GM12801 (cell line): ENCODE results near the gene BPIFA3.

Experiments
- TF ChIP-seq, protein P1 (sequence below): IDR thresholded peaks from one replicate; pipeline ENCODE4 v1.5.1; 2011; ENCODE audit warnings: control low read depth; ENCODE audit not compliant: insufficient read length; ENCODE audit errors: extremely low read depth

BPIFA3 gene

DNA sequence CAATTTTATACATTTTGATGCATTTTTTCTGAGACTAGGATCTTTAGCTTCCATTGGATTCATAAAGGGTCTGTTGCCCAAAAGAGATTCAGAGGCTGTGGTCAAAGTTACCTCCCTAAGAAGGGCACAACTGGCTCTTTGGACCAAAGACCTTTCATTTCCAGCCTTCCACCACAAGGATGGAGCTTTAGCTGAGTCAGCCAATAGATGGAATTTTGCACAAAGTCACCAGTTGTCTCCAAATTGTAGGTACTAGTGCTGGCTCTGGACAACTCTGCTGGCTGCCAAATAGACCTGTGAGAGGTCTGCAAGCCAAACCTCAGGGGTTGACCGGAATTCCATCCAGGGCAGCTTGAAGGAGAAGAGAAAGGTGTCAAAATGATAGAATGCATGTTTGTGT is 19.2 kb downstream of the BPIFA3 start:
- TF ChIP-seq, protein P1, sequence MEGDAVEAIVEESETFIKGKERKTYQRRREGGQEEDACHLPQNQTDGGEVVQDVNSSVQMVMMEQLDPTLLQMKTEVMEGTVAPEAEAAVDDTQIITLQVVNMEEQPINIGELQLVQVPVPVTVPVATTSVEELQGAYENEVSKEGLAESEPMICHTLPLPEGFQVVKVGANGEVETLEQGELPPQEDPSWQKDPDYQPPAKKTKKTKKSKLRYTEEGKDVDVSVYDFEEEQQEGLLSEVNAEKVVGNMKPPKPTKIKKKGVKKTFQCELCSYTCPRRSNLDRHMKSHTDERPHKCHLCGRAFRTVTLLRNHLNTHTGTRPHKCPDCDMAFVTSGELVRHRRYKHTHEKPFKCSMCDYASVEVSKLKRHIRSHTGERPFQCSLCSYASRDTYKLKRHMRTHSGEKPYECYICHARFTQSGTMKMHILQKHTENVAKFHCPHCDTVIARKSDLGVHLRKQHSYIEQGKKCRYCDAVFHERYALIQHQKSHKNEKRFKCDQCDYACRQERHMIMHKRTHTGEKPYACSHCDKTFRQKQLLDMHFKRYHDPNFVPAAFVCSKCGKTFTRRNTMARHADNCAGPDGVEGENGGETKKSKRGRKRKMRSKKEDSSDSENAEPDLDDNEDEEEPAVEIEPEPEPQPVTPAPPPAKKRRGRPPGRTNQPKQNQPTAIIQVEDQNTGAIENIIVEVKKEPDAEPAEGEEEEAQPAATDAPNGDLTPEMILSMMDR, result no peak

DNA sequence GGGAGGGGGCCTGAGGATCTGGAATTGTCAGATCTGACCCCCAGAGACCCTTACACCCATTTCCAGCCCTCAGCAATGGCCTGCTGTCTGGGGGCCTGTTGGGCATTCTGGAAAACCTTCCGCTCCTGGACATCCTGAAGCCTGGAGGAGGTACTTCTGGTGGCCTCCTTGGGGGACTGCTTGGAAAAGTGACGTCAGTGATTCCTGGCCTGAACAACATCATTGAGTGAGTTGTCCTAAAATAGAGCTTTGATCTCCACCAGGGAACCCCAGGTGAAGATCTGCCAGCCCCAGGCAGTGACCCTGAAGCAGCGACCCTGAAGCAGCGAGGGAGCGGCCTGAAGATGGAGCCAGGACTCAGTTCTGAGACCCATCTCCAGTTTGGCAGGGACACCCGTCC is 20.8 kb downstream of the BPIFA3 start:
- TF ChIP-seq, protein P1, result no peak

DNA sequence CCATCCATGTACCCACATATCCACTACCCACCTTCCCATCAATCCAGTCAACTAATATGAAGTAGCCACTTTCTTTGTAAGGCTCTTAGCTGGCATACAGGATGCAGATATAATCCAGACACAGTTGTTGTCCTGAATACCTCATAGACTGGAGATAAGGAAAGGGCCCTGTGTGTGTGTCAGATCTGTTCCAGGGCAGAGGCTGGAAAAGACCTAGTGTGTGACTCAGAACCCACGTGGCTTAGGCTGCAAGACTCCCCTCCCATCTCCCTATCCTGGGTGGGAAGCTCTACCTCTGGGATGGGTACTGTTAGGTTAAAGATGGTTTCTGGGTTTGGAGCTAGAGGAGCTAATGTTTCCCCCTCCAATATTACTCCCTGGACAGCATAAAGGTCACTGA is 22.3 kb downstream of the BPIFA3 start:
- TF ChIP-seq, protein P1, result no peak

DNA sequence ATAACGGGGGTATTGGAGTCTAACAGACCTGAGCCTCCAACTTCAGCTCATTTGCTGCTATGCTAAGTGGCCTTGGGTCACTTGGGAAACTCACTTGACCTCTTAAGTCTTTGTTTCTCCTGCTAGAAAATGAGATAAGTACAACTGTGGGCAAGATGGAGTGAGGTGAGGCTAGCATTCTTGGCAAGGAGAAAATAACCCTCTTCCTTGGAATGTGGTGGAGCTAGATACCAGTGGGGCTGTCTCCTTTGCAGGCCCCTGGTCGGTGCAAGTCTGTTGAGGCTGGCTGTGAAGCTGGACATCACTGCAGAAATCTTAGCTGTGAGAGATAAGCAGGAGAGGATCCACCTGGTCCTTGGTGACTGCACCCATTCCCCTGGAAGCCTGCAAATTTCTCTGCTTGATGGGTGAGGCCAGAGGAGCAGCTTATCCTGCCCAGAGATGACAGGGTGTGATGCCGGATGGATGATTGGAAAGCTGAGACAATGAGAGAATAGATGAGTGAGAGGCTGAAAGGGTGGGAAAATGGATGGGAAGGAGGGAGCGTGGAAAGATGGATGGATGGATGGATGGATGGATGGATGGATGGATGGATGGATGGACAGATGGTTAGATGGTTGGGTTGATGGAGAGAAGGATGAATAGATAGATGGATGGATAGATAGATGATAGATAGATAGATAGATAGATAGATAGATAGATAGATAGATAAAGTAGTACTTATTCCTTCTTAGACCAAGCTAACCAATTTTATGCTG is 23.0 kb downstream of the BPIFA3 start:
- TF ChIP-seq, protein P1, result no peak

DNA sequence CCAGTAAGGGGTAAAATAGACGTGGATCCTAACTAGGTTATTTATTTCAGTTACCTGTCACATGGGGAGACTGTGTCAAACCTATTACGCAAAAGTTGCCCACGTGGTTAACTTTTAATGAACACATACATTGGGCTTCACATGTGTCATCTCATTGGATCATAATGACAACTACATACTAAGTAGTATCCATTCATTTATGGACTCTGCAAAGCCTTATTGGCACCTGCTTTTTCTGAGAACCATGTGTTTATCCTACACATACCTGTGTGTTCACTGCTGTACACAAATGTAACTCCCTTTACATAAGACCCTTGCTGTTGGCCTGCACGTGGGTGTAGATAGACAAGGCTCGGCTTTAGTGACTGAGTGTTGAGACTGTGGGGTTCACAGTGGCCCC is 23.8 kb downstream of the BPIFA3 start:
- TF ChIP-seq, protein P1, result no peak

DNA sequence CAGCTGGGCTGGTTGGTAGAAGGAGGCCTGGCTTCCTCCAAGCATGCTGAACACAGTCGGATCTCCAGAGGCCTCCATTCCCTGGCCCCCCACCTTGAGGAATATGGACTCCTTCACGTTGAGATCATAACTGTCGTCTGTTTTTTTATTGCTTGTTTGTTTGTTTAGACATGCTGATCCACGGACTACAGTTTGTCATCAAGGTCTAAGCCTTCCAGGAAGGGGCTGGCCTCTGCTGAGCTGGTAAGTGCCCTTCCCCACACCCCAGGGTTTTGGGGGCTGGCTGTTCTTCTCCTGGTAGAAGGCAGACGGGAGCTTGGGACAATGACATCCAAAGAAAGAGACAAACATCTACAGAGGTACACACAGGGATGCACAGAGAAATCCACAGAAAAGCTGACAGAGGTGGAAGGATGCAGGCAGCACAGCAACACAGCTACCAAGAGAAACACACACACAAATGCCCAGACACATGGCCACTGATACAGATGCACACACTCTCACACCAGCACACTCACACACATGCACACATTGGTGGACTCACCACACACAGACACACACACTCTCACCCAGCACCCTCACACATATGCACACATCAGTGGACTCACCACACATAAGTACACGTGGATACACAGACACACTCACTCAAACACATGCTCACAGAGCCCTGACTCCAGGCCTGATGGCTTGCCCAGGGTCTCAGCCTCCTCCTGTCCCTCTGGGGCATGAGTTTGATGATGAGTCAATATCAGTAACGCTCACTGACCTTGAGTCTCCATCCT is 25.4 kb downstream of the BPIFA3 start:
- TF ChIP-seq, protein P1, result no peak

DNA sequence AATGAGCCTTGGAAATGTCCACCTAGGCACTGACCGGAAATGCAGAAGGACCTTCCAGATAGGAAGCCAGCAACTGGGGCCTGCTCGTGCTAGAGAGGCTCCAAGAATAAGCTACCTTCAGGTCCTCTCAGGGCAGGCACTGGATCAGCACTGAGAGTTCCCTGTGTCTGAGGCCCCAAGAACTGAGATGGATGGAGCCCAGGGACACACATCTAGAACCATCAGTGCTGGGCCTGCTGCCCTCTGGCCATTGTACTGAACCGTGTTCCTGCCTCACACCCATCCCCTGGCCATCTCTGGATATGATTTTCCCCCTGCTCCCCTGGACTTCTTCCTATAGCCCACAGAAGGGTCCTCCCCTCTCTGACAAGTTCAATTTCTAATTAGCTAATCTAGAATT is 28.9 kb downstream of the BPIFA3 start:
- TF ChIP-seq, protein P1, result no peak
